Measurements from ENCODE around the gene UTP14A. TPM values are rescaled to one million over a fixed set of nuclear protein-coding genes. Genes with fewer than 3 reads are reported as not detected.

The UTP14A gene
- polyA plus RNA-seq, 1 experiment, result 20.8 TPM

GRCh38 chrX:129976441-129976840, 70.5 kb downstream of the UTP14A start:
- no peaks in the 10 kb centered on the region for H3K9me3 ChIP-seq (ENCODE audit: control insufficient read depth, insufficient read depth, low read length)
- TF ChIP-seq CTCF (IDR thresholded peaks at IDR 0.05; ENCODE audit: low read depth, low read length), result no peak
- no peak for DNase-seq (ENCODE audit: low read depth, low spot score)
- H3K4me3 ChIP-seq (ENCODE audit: low read depth, low read length), result no peak overlapping the region
- CTCF ChIA-PET, result interaction anchor here (1.1 kb wide), 1 partner anchor 51 kb away, joined by 3 read pairs; no protein-coding TSS in a partner anchor
- peaks cover 6% of the 10 kb centered on the region for H3K27me3 ChIP-seq (ENCODE audit: control insufficient read depth, insufficient read depth, low read length)
- no peak overlapping the region for H3K27ac ChIP-seq (ENCODE audit: low read depth, low read length)
- POLR2A ChIA-PET, result no interaction called here

Other genes with a start within 250 kb of the UTP14A start
- gene XPNPEP2, start 167.2 kb upstream of the UTP14A start, polyA plus RNA-seq (2011; rRNA removed), result 0.38 and 0.45 TPM in 2 replicates
- not detected in 2 replicates for gene SASH3, start 126.2 kb upstream of the UTP14A start, polyA plus RNA-seq (2011; rRNA removed)
- gene ZDHHC9, start 62.3 kb upstream of the UTP14A start, polyA plus RNA-seq (2011; rRNA removed), result 40.9 and 46.0 TPM in 2 replicates
- gene BCORL1, start 76.5 kb downstream of the UTP14A start, polyA plus RNA-seq (2011; rRNA removed), result 1.0 and 1.7 TPM in 2 replicates
- gene ELF4, start 204.3 kb downstream of the UTP14A start, polyA plus RNA-seq (2011; rRNA removed), result 17.7 and 18.3 TPM in 2 replicates